ENCODE results near the gene PIK3R4.

- TF ChIP-seq CTCF (conservative IDR thresholded peaks at IDR 0.05; ENCODE audit: low read depth, low read length) (no peak), EZH2 (IDR thresholded peaks at IDR 0.05; ENCODE audit: borderline replicate concordance, low read depth, low read length, poor library complexity, severe bottlenecking) (no peak)
These were observed 26.7 kb upstream of the PIK3R4 start for GRCh38 chr3:130773366-130773765.
